GM03348 (cell line): Measurements from ENCODE around the gene CCDC141.
A peak's percentile ranks its signal among the peaks of the same experiment; 100 is the strongest.
"Not testable (repeated sequence)": the region's sequence is repeated elsewhere in the genome, so short reads cannot be mapped to it uniquely, and the experiment has no call there.

ENCODE experiments used
- DNase-seq: peaks from one replicate; pipeline ENCODE4 v3.0.0; 2012; ENCODE audit warnings: low spot score

The CCDC141 gene

GRCh38 chr2:179036353-179036905, 13.5 kb downstream of the CCDC141 start:
- no peak for DNase-seq

- DNase-seq: peak; percentile 14
Observed at GRCh38 chr2:179031731-179032408, 18.1 kb downstream of the CCDC141 start.

- no peak for DNase-seq
Observed at GRCh38 chr2:179024445-179024844, 25.5 kb downstream of the CCDC141 start.

GRCh38 chr2:179022685-179023084, 27.3 kb downstream of the CCDC141 start:
- no peak for DNase-seq

GRCh38 chr2:179021258-179021657, 28.7 kb downstream of the CCDC141 start:
- DNase-seq: no peak

- DNase-seq: peak; percentile 6
Observed at GRCh38 chr2:179020156-179020750, 29.7 kb downstream of the CCDC141 start.

GRCh38 chr2:179019260-179019659, 30.7 kb downstream of the CCDC141 start:
- DNase-seq: no peak

GRCh38 chr2:179017773-179018357, 32.1 kb downstream of the CCDC141 start:
- no peak for DNase-seq

- DNase-seq: not testable (repeated sequence)
Observed at GRCh38 chr2:179014189-179014588, 35.7 kb downstream of the CCDC141 start.

- DNase-seq: no peak
Observed at GRCh38 chr2:179005976-179006375, 44.0 kb downstream of the CCDC141 start.

- no peak for DNase-seq
Observed at GRCh38 chr2:178999476-178999875, 50.5 kb downstream of the CCDC141 start.

- DNase-seq: no peak
Observed at GRCh38 chr2:178998539-178998938, 51.4 kb downstream of the CCDC141 start.

- DNase-seq: no peak
Observed at GRCh38 chr2:178997477-178997876, 52.5 kb downstream of the CCDC141 start.

- DNase-seq: no peak
Observed at GRCh38 chr2:178997067-178997466, 52.9 kb downstream of the CCDC141 start.

GRCh38 chr2:178994264-178994663, 55.7 kb downstream of the CCDC141 start:
- DNase-seq: no peak

GRCh38 chr2:178993788-178994187, 56.1 kb downstream of the CCDC141 start:
- no peak for DNase-seq

GRCh38 chr2:178992719-178993118, 57.2 kb downstream of the CCDC141 start:
- DNase-seq: not testable (repeated sequence)

- DNase-seq: no peak
Observed at GRCh38 chr2:178990533-178991241, 59.2 kb downstream of the CCDC141 start.

- DNase-seq: not testable (repeated sequence)
Observed at GRCh38 chr2:178989424-178989823, 60.5 kb downstream of the CCDC141 start.

GRCh38 chr2:178982652-178983051, 67.3 kb downstream of the CCDC141 start:
- not testable (repeated sequence) for DNase-seq

GRCh38 chr2:178980815-178981214, 69.1 kb downstream of the CCDC141 start:
- DNase-seq: no peak

- no peak for DNase-seq
Observed at GRCh38 chr2:178978667-178979066, 71.3 kb downstream of the CCDC141 start.

- DNase-seq: no peak
Observed at GRCh38 chr2:178976351-178976750, 73.6 kb downstream of the CCDC141 start.
